GM19452 (cell line): ENCODE results near the gene CRMP1.
"Not testable (repeated sequence)": the region's sequence is repeated elsewhere in the genome, so short reads cannot be mapped to it uniquely, and the experiment has no call there.

Experiments used
- ATAC-seq: cut with Tn5 transposase; IDR thresholded peaks from one replicate; pipeline ENCODE4 v1.9.1; 2021; ENCODE audit not compliant: unreplicated experiment

Gene CRMP1

GRCh38 chr4:5863461-5864113 is 29.3 kb downstream of the CRMP1 start:
- ATAC-seq, result no peak

GRCh38 chr4:5858020-5858769 is 34.7 kb downstream of the CRMP1 start:
- ATAC-seq, result no peak

- ATAC-seq, result no peak
Observed at GRCh38 chr4:5857199-5857598, 35.7 kb downstream of the CRMP1 start.

GRCh38 chr4:5856362-5856761 is 36.5 kb downstream of the CRMP1 start:
- ATAC-seq, result not testable (repeated sequence)

- ATAC-seq, result no peak
Observed at GRCh38 chr4:5854929-5855328, 38.0 kb downstream of the CRMP1 start.

GRCh38 chr4:5852523-5853202 is 40.2 kb downstream of the CRMP1 start:
- ATAC-seq, result no peak

- ATAC-seq, result no peak
Observed at GRCh38 chr4:5851637-5852301, 41.1 kb downstream of the CRMP1 start.

- ATAC-seq, result no peak
Observed at GRCh38 chr4:5845035-5845905, 47.6 kb downstream of the CRMP1 start.

GRCh38 chr4:5843573-5844530 is 49.0 kb downstream of the CRMP1 start:
- no peak for ATAC-seq

- ATAC-seq, result no peak
Observed at GRCh38 chr4:5842456-5842855, 50.4 kb downstream of the CRMP1 start.

GRCh38 chr4:5839751-5840674 is 52.9 kb downstream of the CRMP1 start:
- no peak for ATAC-seq

- no peak for ATAC-seq
Observed at GRCh38 chr4:5839332-5839731, 53.6 kb downstream of the CRMP1 start.

- ATAC-seq, result not testable (repeated sequence)
Observed at GRCh38 chr4:5837483-5837882, 55.4 kb downstream of the CRMP1 start.

- ATAC-seq, result no peak
Observed at GRCh38 chr4:5836943-5837342, 55.9 kb downstream of the CRMP1 start.

- ATAC-seq, result no peak
Observed at GRCh38 chr4:5828005-5828391, 64.9 kb downstream of the CRMP1 start.

GRCh38 chr4:5827108-5828004 is 65.5 kb downstream of the CRMP1 start:
- no peak for ATAC-seq

GRCh38 chr4:5826437-5827107 is 66.3 kb downstream of the CRMP1 start:
- ATAC-seq, result no peak
